HEK293 (cell line): ENCODE measurements around the gene NARF.
A peak's percentile ranks its signal among the peaks of the same experiment; 100 is the strongest.

ENCODE experiments used
- SCRT2 ChIP-seq: fragments of 450-650 bp; formaldehyde crosslinking; IDR thresholded peaks from 2 replicates; pipeline ENCODE4 v1.5.1; 2016; ENCODE audit warnings: missing biosample characterization, missing genetic modification characterization
- TF ChIP-seq, protein P1 (sequence below): fragments of 450-650 bp; formaldehyde crosslinking; IDR thresholded peaks from 2 replicates; pipeline ENCODE4 v1.5.1; 2016; ENCODE audit warnings: missing biosample characterization, missing genetic modification characterization
- TF ChIP-seq, protein P2 (sequence below): fragments of 450-650 bp; formaldehyde crosslinking; IDR thresholded peaks from 2 replicates; pipeline ENCODE4 v1.5.1; 2016; ENCODE audit warnings: missing biosample characterization, missing genetic modification characterization
- TF ChIP-seq, protein P3 (sequence below): fragments of 450-650 bp; formaldehyde crosslinking; conservative IDR thresholded peaks from 2 replicates; pipeline ENCODE4 v1.5.1; 2016; ENCODE audit warnings: low read depth, missing biosample characterization, missing genetic modification characterization

DNA sequence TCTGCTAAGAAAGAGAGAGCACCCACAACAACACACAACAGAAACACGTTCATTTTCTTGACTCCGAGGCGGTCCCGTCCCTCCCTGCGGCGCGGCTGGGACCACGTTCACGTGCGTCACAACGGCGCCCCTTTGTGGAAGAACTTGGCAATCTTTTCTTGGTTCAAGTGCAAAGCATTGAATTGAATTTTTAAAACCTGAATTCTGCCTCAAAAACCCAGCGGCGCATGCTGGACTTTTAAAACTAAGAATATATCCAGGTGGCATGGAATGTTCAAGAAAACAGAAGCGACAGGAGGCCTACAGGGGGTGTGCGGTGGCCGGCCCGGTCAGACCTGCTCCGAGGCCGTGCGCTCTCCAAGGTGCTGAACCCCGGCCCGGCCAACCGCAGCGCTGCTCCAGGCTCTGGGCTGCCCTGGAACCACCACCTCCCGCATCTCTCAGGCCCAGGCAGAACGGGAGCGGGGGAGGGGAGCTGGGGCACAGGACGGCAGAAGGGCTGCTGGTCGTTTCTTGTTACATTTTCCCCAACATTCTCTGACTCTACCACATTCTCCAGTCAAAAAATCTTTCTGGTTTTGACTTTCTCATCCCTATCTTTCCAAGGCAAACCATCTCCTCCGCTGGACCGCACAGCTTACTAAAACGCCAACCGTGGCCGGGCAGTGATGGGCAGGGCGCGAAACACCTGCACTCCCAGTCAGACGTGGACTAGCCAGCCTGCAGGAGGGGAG is 43.8 kb upstream of the NARF start:
- TF ChIP-seq, protein P1, sequence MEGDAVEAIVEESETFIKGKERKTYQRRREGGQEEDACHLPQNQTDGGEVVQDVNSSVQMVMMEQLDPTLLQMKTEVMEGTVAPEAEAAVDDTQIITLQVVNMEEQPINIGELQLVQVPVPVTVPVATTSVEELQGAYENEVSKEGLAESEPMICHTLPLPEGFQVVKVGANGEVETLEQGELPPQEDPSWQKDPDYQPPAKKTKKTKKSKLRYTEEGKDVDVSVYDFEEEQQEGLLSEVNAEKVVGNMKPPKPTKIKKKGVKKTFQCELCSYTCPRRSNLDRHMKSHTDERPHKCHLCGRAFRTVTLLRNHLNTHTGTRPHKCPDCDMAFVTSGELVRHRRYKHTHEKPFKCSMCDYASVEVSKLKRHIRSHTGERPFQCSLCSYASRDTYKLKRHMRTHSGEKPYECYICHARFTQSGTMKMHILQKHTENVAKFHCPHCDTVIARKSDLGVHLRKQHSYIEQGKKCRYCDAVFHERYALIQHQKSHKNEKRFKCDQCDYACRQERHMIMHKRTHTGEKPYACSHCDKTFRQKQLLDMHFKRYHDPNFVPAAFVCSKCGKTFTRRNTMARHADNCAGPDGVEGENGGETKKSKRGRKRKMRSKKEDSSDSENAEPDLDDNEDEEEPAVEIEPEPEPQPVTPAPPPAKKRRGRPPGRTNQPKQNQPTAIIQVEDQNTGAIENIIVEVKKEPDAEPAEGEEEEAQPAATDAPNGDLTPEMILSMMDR (tag by site-specific recombination), result peak; percentile 73
- TF ChIP-seq, protein P2, sequence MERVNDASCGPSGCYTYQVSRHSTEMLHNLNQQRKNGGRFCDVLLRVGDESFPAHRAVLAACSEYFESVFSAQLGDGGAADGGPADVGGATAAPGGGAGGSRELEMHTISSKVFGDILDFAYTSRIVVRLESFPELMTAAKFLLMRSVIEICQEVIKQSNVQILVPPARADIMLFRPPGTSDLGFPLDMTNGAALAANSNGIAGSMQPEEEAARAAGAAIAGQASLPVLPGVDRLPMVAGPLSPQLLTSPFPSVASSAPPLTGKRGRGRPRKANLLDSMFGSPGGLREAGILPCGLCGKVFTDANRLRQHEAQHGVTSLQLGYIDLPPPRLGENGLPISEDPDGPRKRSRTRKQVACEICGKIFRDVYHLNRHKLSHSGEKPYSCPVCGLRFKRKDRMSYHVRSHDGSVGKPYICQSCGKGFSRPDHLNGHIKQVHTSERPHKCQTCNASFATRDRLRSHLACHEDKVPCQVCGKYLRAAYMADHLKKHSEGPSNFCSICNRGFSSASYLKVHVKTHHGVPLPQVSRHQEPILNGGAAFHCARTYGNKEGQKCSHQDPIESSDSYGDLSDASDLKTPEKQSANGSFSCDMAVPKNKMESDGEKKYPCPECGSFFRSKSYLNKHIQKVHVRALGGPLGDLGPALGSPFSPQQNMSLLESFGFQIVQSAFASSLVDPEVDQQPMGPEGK (tag by site-specific recombination), result peak; percentile 27; the same call in 1 of the 2 replicates
- no peak for TF ChIP-seq SCRT2 (tag by site-specific recombination)
- TF ChIP-seq, protein P3, sequence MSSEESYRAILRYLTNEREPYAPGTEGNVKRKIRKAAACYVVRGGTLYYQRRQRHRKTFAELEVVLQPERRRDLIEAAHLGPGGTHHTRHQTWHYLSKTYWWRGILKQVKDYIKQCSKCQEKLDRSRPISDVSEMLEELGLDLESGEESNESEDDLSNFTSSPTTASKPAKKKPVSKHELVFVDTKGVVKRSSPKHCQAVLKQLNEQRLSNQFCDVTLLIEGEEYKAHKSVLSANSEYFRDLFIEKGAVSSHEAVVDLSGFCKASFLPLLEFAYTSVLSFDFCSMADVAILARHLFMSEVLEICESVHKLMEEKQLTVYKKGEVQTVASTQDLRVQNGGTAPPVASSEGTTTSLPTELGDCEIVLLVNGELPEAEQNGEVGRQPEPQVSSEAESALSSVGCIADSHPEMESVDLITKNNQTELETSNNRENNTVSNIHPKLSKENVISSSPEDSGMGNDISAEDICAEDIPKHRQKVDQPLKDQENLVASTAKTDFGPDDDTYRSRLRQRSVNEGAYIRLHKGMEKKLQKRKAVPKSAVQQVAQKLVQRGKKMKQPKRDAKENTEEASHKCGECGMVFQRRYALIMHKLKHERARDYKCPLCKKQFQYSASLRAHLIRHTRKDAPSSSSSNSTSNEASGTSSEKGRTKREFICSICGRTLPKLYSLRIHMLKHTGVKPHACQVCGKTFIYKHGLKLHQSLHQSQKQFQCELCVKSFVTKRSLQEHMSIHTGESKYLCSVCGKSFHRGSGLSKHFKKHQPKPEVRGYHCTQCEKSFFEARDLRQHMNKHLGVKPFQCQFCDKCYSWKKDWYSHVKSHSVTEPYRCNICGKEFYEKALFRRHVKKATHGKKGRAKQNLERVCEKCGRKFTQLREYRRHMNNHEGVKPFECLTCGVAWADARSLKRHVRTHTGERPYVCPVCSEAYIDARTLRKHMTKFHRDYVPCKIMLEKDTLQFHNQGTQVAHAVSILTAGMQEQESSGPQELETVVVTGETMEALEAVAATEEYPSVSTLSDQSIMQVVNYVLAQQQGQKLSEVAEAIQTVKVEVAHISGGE (tag by site-specific recombination), result no peak
